GM12878 (cell line): ENCODE data around the gene DCTN1. TPM values are rescaled to one million over a fixed set of nuclear protein-coding genes. Genes with fewer than 3 reads are reported as not detected.
A peak's percentile ranks its signal among the peaks of the same experiment; 100 is the strongest.

Experiments
- ATAC-seq: fragments of 200-7000 bp; cut with Tn5 transposase; 3 replicates; pipeline ENCODE4 v1.9.1; 2020; ENCODE audit warnings: mild to moderate bottlenecking, moderate library complexity
- BruUV-seq: library from RNA; stranded (reverse); fragments of 400-500 nt; replicated peaks from 2 replicates; lab custom pipeline; 2021; lab: Mats Ljungman, UMichigan
- CTCF ChIA-PET: fragments of 300-600 bp; sonication (Branson Sonifier 250); formaldehyde crosslinking; extraction: SDS; loops from one replicate; lab custom pipeline; 2021; ENCODE audit warnings: inconsistent platforms; lab: Yijun Ruan, JAX
- POLR2A ChIA-PET: fragments of 350-600 bp; formaldehyde crosslinking; extraction: SDS; loops from one replicate; lab custom pipeline; 2021; ENCODE audit warnings: inconsistent platforms; lab: Charles Lee
- RAD21 ChIA-PET: fragments of 300-600 bp; sonication (Branson Sonifier 250); formaldehyde crosslinking; loops from one replicate; lab custom pipeline; 2023; ENCODE audit warnings: antibody characterized with exemption; ENCODE audit not compliant: unreplicated experiment; lab: Charles Lee
- SMC1A ChIA-PET: fragments of 300-600 bp; sonication (Branson Sonifier 250); formaldehyde crosslinking; loops from one replicate; lab custom pipeline; 2023; ENCODE audit not compliant: unreplicated experiment, uncharacterized antibody; lab: Charles Lee
- DNase-seq: peaks from one replicate; pipeline ENCODE4 v3.0.0-alpha.2; 2011; ENCODE audit warnings: low read depth, low spot score
- FAIRE-seq: peaks from 3 replicates; lab custom pipeline; 2011; peaks lifted over from hg19 to GRCh38; lab: Jason Lieb, UNC
- H2AFZ ChIP-seq: 2 replicates; pipeline ENCODE4 v1.6.0; 2011; ENCODE audit warnings: low read depth, low read length, control low read depth; ENCODE audit not compliant: control insufficient read depth
- H3K27ac ChIP-seq: 2 replicates; pipeline ENCODE4 v1.5.1; 2011; ENCODE audit warnings: control low read depth; ENCODE audit not compliant: control insufficient read depth, insufficient read depth
- H3K27me3 ChIP-seq, 2 experiments: replicated peaks in 1 of 2; 2 replicates each; pipeline versions ENCODE4 v1.6.0 to v1.6.1; 2011; ENCODE audit warnings: low read length in 1 of 2; ENCODE audit not compliant: control insufficient read depth in 2 of 2, insufficient read depth in 2 of 2
- H3K36me3 ChIP-seq, 2 experiments: 2 replicates each; pipeline ENCODE4 v1.5.1; 2011; ENCODE audit warnings: low read length in 1 of 2; ENCODE audit not compliant: control insufficient read depth in 2 of 2, insufficient read depth in 2 of 2
- H3K4me1 ChIP-seq: 2 replicates; pipeline ENCODE4 v1.6.1; 2011; ENCODE audit warnings: mild to moderate bottlenecking, low read length, moderate library complexity, mixed read lengths; ENCODE audit not compliant: control insufficient read depth, insufficient read depth
- H3K4me2 ChIP-seq: 2 replicates; pipeline ENCODE4 v1.6.0; 2011; ENCODE audit warnings: control low read depth; ENCODE audit not compliant: control insufficient read depth, insufficient read depth
- H3K4me3 ChIP-seq: fragments of 200-600 bp; sonication (generic); 2 replicates; pipeline ENCODE4 v1.5.1; 2016
- H3K79me2 ChIP-seq: 2 replicates; pipeline ENCODE4 v1.6.0; 2011; ENCODE audit warnings: low read length; ENCODE audit not compliant: control insufficient read depth, insufficient read depth
- H3K9ac ChIP-seq: 2 replicates; pipeline ENCODE4 v1.8.0; 2011; ENCODE audit warnings: low read length, control low read depth, mixed read lengths; ENCODE audit not compliant: control insufficient read depth, insufficient read depth
- H3K9me3 ChIP-seq: replicated peaks from 3 replicates; pipeline ENCODE4 v1.5.1; 2011; ENCODE audit warnings: mild to moderate bottlenecking, low read length; ENCODE audit not compliant: control insufficient read depth, insufficient read depth
- H4K20me1 ChIP-seq: 2 replicates; pipeline ENCODE4 v1.6.0; 2011; ENCODE audit not compliant: control insufficient read depth, insufficient read depth
- ATF7 ChIP-seq: fragments of 450-650 bp; IDR thresholded peaks from 2 replicates; pipeline ENCODE4 v1.6.1; 2016; ENCODE audit warnings: low read depth, mild to moderate bottlenecking
- CBFB ChIP-seq: IDR thresholded peaks from 2 replicates; pipeline ENCODE4 v1.6.1; 2016; ENCODE audit warnings: antibody characterized with exemption, low read depth
- GABPA ChIP-seq: IDR thresholded peaks from 2 replicates; pipeline ENCODE4 v1.6.1; 2014; ENCODE audit warnings: antibody characterized with exemption, low read depth, mild to moderate bottlenecking, inconsistent platforms
- MYB ChIP-seq: fragments of 150-350 bp; IDR thresholded peaks from 2 replicates; pipeline ENCODE4 v1.6.1; 2014; ENCODE audit warnings: mild to moderate bottlenecking, low read depth, low read length, borderline replicate concordance
- NFYB ChIP-seq: IDR thresholded peaks from 2 replicates; pipeline ENCODE4 v1.6.1; 2011; ENCODE audit warnings: low read depth, mild to moderate bottlenecking, low read length, improper control_type of control experiment, moderate library complexity; ENCODE audit not compliant: insufficient read depth
- RAD21 ChIP-seq: IDR thresholded peaks from 2 replicates; pipeline ENCODE4 v1.6.1; 2011; ENCODE audit warnings: mild to moderate bottlenecking, low read depth, low read length, moderate library complexity; ENCODE audit not compliant: insufficient read depth
- RCOR1 ChIP-seq: conservative IDR thresholded peaks from 2 replicates; pipeline ENCODE4 v1.6.1; 2012; ENCODE audit warnings: low read depth, low read length, improper control_type of control experiment
- SMC3 ChIP-seq: IDR thresholded peaks from 2 replicates; pipeline ENCODE4 v1.6.1; 2011; ENCODE audit warnings: low read length, improper control_type of control experiment, borderline replicate concordance
- ZNF622 ChIP-seq: fragments of 450-650 bp; IDR thresholded peaks from 2 replicates; pipeline ENCODE4 v1.6.1; 2017; ENCODE audit warnings: mild to moderate bottlenecking, inconsistent platforms
- WGBS: methylation state at CpG from one replicate; pipeline ENCODE4 v1.1.6; 2016; ENCODE audit warnings: low lambda C conversion rate; ENCODE audit not compliant: insufficient replicate concordance, insufficient coverage; ENCODE audit errors: missing lambda C conversion rate; 5-methylcytosine and 5-hydroxymethylcytosine counted together
- in situ Hi-C: fragments of 300-500 bp; cut with MboI; formaldehyde crosslinking; loops from 9 replicates; pipeline ENCODE4 v1.14.3; 2018; ENCODE audit warnings: mixed read lengths
- intact Hi-C: fragments of 100-400 bp; cut with micrococcal nuclease; formaldehyde crosslinking; loops from one replicate; pipeline ENCODE4 v1.14.2; 2022; ENCODE audit not compliant: unreplicated experiment
- polyA plus RNA-seq, 11 experiments: library from polyadenylated mRNA; depleted of rRNA in 4 of 11; unstranded in 6 of 11; stranded (reverse) in 5 of 11; fragments of >200 nt; fragmentation: Nextera tagmentation in 4 of 11; fragmentation: Illumina TruSeq in 1 of 11; extraction: Ambion mirVana in 4 of 11; extraction: Trizol in 1 of 11; gene quantifications; 1 replicate in 1 of 11; 2 replicates in 10 of 11; pipeline versions ENCODE4 v1.2.1 to v1.2.3, GENCODE V29; 2011 to 2016; ENCODE audit warnings: inconsistent platforms in 2 of 11, missing spikeins in 2 of 11, low read depth in 1 of 11
- total RNA-seq, 4 experiments: library from RNA; depleted of rRNA in 3 of 4; stranded (reverse); fragments of >200 nt in 3 of 4; fragmentation: Illumina TruSeq in 1 of 4; extraction: Trizol in 1 of 4; gene quantifications; 2 replicates each; pipeline versions ENCODE4 v1.2.1 to v1.2.3, GENCODE V29; 2013 to 2021
- TF ChIP-seq, protein P1 (sequence below), 3 experiments: IDR thresholded peaks in 2 of 3; conservative IDR thresholded peaks in 1 of 3; 2 replicates each; pipeline ENCODE4 v1.5.1; 2011; ENCODE audit warnings: low read depth in 3 of 3, low read length in 3 of 3, mild to moderate bottlenecking in 3 of 3, control low read depth in 2 of 3, moderate library complexity in 2 of 3, inconsistent platforms in 1 of 3, mixed read lengths in 1 of 3; ENCODE audit not compliant: control insufficient read depth in 2 of 3, insufficient read depth in 1 of 3; ENCODE audit errors: extremely low read depth in 1 of 3
- TF ChIP-seq, protein P2 (sequence below): fragments of 450-650 bp; IDR thresholded peaks from 2 replicates; pipeline ENCODE4 v1.6.1; 2017; ENCODE audit warnings: mild to moderate bottlenecking
- TF ChIP-seq, protein P3 (sequence below): fragments of 450-650 bp; IDR thresholded peaks from 2 replicates; pipeline ENCODE4 v1.6.1; 2016; ENCODE audit warnings: mild to moderate bottlenecking, moderate library complexity, borderline replicate concordance

Gene DCTN1
- total and polyA plus RNA-seq, 10 of the 15 experiments (the other 5 are each of a cell fraction or from before 2014, with no cell fraction given): 44.1 to 116 (median 64.8) TPM

DNA sequence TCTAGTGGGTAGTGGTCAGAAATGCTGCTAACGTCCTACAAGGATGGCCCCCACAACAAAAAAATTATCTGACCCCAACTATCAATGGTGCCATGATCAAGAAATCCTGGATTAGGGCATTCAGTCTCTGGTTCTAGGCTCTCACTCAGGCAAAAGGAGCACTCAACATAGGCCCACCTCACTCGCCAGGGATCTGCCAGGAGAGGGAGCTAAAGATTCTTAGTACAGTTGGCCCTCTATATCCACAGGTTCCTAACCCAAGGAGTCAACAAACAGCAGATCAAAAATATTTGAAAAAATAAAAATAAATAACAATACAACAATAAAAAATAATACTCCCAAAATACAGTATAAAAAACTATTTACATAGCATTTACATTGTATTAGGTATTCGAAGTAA is 46.9 kb downstream of the DCTN1 start:
- ATAC-seq (peak; percentile 70), DNase-seq (no peak), FAIRE-seq (no peak)
- H3K27me3 ChIP-seq: no peaks in the 10 kb centered on the region
- intact Hi-C loops (loop anchor here (10.0 kb wide), 3 partner anchors 188 to 508 kb away; partner anchors contain the start of genes BOLA3 and STAMBP), in situ Hi-C loops (no loop called here)
- POLR2A ChIA-PET: no interaction called here
- H3K4me2 ChIP-seq: no peak overlapping the region
- no peaks in the 10 kb centered on the region for H4K20me1 ChIP-seq
- TF ChIP-seq SMC3 (peak; percentile 34; the same call in 1 of the 2 replicates), GABPA (no peak), ZNF622 (no peak), NFYB (no peak), RCOR1 (no peak), MYB (no peak), CBFB (no peak), ATF7 (no peak), RAD21 (peak; percentile 52)
- TF ChIP-seq, protein P1, sequence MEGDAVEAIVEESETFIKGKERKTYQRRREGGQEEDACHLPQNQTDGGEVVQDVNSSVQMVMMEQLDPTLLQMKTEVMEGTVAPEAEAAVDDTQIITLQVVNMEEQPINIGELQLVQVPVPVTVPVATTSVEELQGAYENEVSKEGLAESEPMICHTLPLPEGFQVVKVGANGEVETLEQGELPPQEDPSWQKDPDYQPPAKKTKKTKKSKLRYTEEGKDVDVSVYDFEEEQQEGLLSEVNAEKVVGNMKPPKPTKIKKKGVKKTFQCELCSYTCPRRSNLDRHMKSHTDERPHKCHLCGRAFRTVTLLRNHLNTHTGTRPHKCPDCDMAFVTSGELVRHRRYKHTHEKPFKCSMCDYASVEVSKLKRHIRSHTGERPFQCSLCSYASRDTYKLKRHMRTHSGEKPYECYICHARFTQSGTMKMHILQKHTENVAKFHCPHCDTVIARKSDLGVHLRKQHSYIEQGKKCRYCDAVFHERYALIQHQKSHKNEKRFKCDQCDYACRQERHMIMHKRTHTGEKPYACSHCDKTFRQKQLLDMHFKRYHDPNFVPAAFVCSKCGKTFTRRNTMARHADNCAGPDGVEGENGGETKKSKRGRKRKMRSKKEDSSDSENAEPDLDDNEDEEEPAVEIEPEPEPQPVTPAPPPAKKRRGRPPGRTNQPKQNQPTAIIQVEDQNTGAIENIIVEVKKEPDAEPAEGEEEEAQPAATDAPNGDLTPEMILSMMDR (IDR thresholded peaks at IDR 0.05 in 2 of 3, conservative IDR thresholded peaks at IDR 0.05 in 1 of 3; ENCODE audit: control insufficient read depth in 2 of 3, extremely low read depth in 1 of 3, insufficient read depth in 1 of 3, low read depth in 3 of 3, low read length in 3 of 3): peak; percentile 38 to 52 (median 42); a peak in 4 of 6 replicates
- TF ChIP-seq, protein P2, sequence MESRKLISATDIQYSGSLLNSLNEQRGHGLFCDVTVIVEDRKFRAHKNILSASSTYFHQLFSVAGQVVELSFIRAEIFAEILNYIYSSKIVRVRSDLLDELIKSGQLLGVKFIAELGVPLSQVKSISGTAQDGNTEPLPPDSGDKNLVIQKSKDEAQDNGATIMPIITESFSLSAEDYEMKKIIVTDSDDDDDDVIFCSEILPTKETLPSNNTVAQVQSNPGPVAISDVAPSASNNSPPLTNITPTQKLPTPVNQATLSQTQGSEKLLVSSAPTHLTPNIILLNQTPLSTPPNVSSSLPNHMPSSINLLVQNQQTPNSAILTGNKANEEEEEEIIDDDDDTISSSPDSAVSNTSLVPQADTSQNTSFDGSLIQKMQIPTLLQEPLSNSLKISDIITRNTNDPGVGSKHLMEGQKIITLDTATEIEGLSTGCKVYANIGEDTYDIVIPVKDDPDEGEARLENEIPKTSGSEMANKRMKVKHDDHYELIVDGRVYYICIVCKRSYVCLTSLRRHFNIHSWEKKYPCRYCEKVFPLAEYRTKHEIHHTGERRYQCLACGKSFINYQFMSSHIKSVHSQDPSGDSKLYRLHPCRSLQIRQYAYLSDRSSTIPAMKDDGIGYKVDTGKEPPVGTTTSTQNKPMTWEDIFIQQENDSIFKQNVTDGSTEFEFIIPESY: no peak
- TF ChIP-seq, protein P3, sequence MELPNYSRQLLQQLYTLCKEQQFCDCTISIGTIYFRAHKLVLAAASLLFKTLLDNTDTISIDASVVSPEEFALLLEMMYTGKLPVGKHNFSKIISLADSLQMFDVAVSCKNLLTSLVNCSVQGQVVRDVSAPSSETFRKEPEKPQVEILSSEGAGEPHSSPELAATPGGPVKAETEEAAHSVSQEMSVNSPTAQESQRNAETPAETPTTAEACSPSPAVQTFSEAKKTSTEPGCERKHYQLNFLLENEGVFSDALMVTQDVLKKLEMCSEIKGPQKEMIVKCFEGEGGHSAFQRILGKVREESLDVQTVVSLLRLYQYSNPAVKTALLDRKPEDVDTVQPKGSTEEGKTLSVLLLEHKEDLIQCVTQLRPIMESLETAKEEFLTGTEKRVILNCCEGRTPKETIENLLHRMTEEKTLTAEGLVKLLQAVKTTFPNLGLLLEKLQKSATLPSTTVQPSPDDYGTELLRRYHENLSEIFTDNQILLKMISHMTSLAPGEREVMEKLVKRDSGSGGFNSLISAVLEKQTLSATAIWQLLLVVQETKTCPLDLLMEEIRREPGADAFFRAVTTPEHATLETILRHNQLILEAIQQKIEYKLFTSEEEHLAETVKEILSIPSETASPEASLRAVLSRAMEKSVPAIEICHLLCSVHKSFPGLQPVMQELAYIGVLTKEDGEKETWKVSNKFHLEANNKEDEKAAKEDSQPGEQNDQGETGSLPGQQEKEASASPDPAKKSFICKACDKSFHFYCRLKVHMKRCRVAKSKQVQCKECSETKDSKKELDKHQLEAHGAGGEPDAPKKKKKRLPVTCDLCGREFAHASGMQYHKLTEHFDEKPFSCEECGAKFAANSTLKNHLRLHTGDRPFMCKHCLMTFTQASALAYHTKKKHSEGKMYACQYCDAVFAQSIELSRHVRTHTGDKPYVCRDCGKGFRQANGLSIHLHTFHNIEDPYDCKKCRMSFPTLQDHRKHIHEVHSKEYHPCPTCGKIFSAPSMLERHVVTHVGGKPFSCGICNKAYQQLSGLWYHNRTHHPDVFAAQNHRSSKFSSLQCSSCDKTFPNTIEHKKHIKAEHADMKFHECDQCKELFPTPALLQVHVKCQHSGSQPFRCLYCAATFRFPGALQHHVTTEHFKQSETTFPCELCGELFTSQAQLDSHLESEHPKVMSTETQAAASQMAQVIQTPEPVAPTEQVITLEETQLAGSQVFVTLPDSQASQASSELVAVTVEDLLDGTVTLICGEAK: no peak
- no peaks in the 10 kb centered on the region for H3K36me3 ChIP-seq
- RAD21 ChIA-PET: interaction anchor here (1.0 to 2.4 kb wide), 3 partner anchors 68 to 504 kb away, joined by 3 to 12 read pairs (median 3); partner anchors contain the start of gene STAMBP
- H3K79me2 ChIP-seq: no peaks in the 10 kb centered on the region
- SMC1A ChIA-PET: interaction anchor here (0.9 to 4.7 kb wide), 5 partner anchors 8 to 122 kb away, joined by 3 to 36 read pairs (median 18); partner anchors contain the start of gene INO80B
- no peak overlapping the region for H3K27ac ChIP-seq
- no TSS peak for BruUV-seq
- CTCF ChIA-PET: interaction anchor here (1.0 to 5.5 kb wide), 16 partner anchors 8 to 509 kb away, joined by 3 to 166 read pairs (median 20); partner anchors contain the start of genes BOLA3, SLC4A5 and STAMBP
- H3K4me3 ChIP-seq: no peak overlapping the region
- 36% methylated on average over 3 of the region's 3 CpGs for WGBS
- no peaks in the 10 kb centered on the region for H3K4me1 ChIP-seq
- H2AFZ ChIP-seq: no peak overlapping the region
- H3K9me3 ChIP-seq: no peaks in the 10 kb centered on the region
- no peak overlapping the region for H3K9ac ChIP-seq
